SH-SY5Y (cell line): ENCODE data around the gene FEZ2.

ENCODE experiments used
- GATA2 ChIP-seq: IDR thresholded peaks from 2 replicates; pipeline ENCODE4 v1.6.1; 2011; ENCODE audit warnings: mild to moderate bottlenecking, low read depth, low read length
- GATA3 ChIP-seq: IDR thresholded peaks from 2 replicates; pipeline ENCODE4 v1.6.1; 2011; ENCODE audit warnings: low read depth, mild to moderate bottlenecking, low read length, moderate library complexity

FEZ2 gene

GRCh38 chr2:36605273-36605672 lies 7.3 kb upstream of the FEZ2 start:
- TF ChIP-seq GATA3 (no peak), GATA2 (no peak)

- no peak for TF ChIP-seq GATA3
- no peak for TF ChIP-seq GATA2
Observed at GRCh38 chr2:36597003-36597531, 901 bp downstream of the FEZ2 start.

- no peak for TF ChIP-seq GATA2
- TF ChIP-seq GATA3 = no peak
Observed at GRCh38 chr2:36596397-36596796, 1.6 kb downstream of the FEZ2 start.

- TF ChIP-seq GATA2 = no peak
- no peak for TF ChIP-seq GATA3
Observed at GRCh38 chr2:36594849-36595248, 3.1 kb downstream of the FEZ2 start.

GRCh38 chr2:36589230-36589630 lies 8.7 kb downstream of the FEZ2 start:
- TF ChIP-seq GATA3 (no peak), GATA2 (no peak)

- TF ChIP-seq GATA3 = no peak
- TF ChIP-seq GATA2 = no peak
Observed at GRCh38 chr2:36587556-36587955, 10.4 kb downstream of the FEZ2 start.

- TF ChIP-seq GATA2 (no peak), GATA3 (no peak)
Observed at GRCh38 chr2:36587101-36587500, 10.9 kb downstream of the FEZ2 start.

- TF ChIP-seq GATA2 = no peak
- no peak for TF ChIP-seq GATA3
Observed at GRCh38 chr2:36586672-36587071, 11.3 kb downstream of the FEZ2 start.

- TF ChIP-seq GATA3 = no peak
- no peak for TF ChIP-seq GATA2
Observed at GRCh38 chr2:36584148-36584794, 13.7 kb downstream of the FEZ2 start.

- TF ChIP-seq GATA2 = no peak
- TF ChIP-seq GATA3 = no peak
Observed at GRCh38 chr2:36582951-36583350, 15.0 kb downstream of the FEZ2 start.

- TF ChIP-seq GATA3 (no peak), GATA2 (no peak)
Observed at GRCh38 chr2:36582538-36582937, 15.4 kb downstream of the FEZ2 start.

- TF ChIP-seq GATA3 (no peak), GATA2 (no peak)
Observed at GRCh38 chr2:36579297-36579664, 18.7 kb downstream of the FEZ2 start.

- TF ChIP-seq GATA2 = no peak
- TF ChIP-seq GATA3 = no peak
Observed at GRCh38 chr2:36578343-36579296, 19.3 kb downstream of the FEZ2 start.

GRCh38 chr2:36577884-36578283 lies 20.1 kb downstream of the FEZ2 start:
- TF ChIP-seq GATA2 (no peak), GATA3 (no peak)

GRCh38 chr2:36574560-36574959 lies 23.4 kb downstream of the FEZ2 start:
- TF ChIP-seq GATA3 (no peak), GATA2 (no peak)
